BLaER1 treated with 17β-estradiol and CSF1 and Interleukin-3, amounts not matched to agents 10 nM and 100 nM (cell line): ENCODE data around the gene WLS.

Experiments
- H3K27ac ChIP-seq, 11 experiments: shearing (Covaris generic); formaldehyde crosslinking; 2 replicates each; pipeline ENCODE4 v1.8.1; 2022
- H3K27me3 ChIP-seq, 11 experiments: shearing (Covaris generic); formaldehyde crosslinking; 2 replicates each; pipeline ENCODE4 v1.8.1; 2022
- H3K36me3 ChIP-seq, 11 experiments: shearing (Covaris generic); formaldehyde crosslinking; 2 replicates each; pipeline ENCODE4 v1.8.1; 2022
- H3K4me1 ChIP-seq, 10 experiments: shearing (Covaris generic); formaldehyde crosslinking; 2 replicates each; pipeline ENCODE4 v1.8.1; 2022
- H3K4me2 ChIP-seq, 11 experiments: shearing (Covaris generic); formaldehyde crosslinking; 2 replicates each; pipeline ENCODE4 v1.8.1; 2022
- H3K4me3 ChIP-seq, 10 experiments: shearing (Covaris generic); formaldehyde crosslinking; 2 replicates each; pipeline ENCODE4 v1.8.1; 2022
- H3K9ac ChIP-seq, 11 experiments: shearing (Covaris generic); formaldehyde crosslinking; 2 replicates each; pipeline ENCODE4 v1.8.1; 2022
- H3K9me3 ChIP-seq, 11 experiments: shearing (Covaris generic); formaldehyde crosslinking; replicated peaks in 1 of 11; 2 replicates each; pipeline ENCODE4 v1.8.1; 2022
- H4K20me1 ChIP-seq, 11 experiments: shearing (Covaris generic); formaldehyde crosslinking; 2 replicates each; pipeline ENCODE4 v1.8.1; 2022
- Cebpa-rat ChIP-seq, 11 experiments: shearing (Covaris generic); IDR thresholded peaks; 2 replicates each; pipeline ENCODE4 v1.8.1; 2022

The WLS gene

GRCh38 chr1:68221001-68221979 lies 11.0 kb downstream of the WLS start:
- H3K4me2 ChIP-seq = no peak overlapping the region
- no peak for TF ChIP-seq Cebpa-rat (IDR thresholded peaks at IDR 0.05)
- no peaks in the 10 kb centered on the region for H3K9me3 ChIP-seq
- H3K36me3 ChIP-seq = no peaks in the 10 kb centered on the region
- H3K27me3 ChIP-seq = no peaks in the 10 kb centered on the region
- no peaks in the 10 kb centered on the region for H3K4me1 ChIP-seq
- H3K9ac ChIP-seq = no peak overlapping the region
- no peaks in the 10 kb centered on the region for H4K20me1 ChIP-seq
- H3K27ac ChIP-seq = no peak overlapping the region
- H3K4me3 ChIP-seq = no peak overlapping the region

- no peak for TF ChIP-seq Cebpa-rat (IDR thresholded peaks at IDR 0.05)
- Histone ChIP-seq H3K27ac (no peak overlapping the region), H3K4me1 (no peaks in the 10 kb centered on the region), H3K4me3 (no peak overlapping the region), H3K27me3 (no peaks in the 10 kb centered on the region), H3K36me3 (no peaks in the 10 kb centered on the region), H4K20me1 (no peaks in the 10 kb centered on the region), H3K9me3 (no peaks in the 10 kb centered on the region), H3K9ac (no peak overlapping the region), H3K4me2 (no peak overlapping the region)
These were observed 11.9 kb downstream of the WLS start for GRCh38 chr1:68220420-68220819.

GRCh38 chr1:68218490-68218889 lies 13.8 kb downstream of the WLS start:
- Histone ChIP-seq H3K36me3 (no peaks in the 10 kb centered on the region), H3K27ac (no peak overlapping the region), H3K27me3 (no peaks in the 10 kb centered on the region), H3K4me3 (no peak overlapping the region), H3K4me1 (peaks cover 0 to 6% (median 0%) of the 10 kb centered on the region in 10 experiments; a peak in 1 of 20 replicates), H4K20me1 (no peaks in the 10 kb centered on the region), H3K9ac (no peak overlapping the region), H3K9me3 (no peaks in the 10 kb centered on the region), H3K4me2 (no peak overlapping the region)
- no peak for TF ChIP-seq Cebpa-rat (IDR thresholded peaks at IDR 0.05)

- no peaks in the 10 kb centered on the region for H3K36me3 ChIP-seq
- H3K9me3 ChIP-seq = no peaks in the 10 kb centered on the region
- H3K9ac ChIP-seq = no peak overlapping the region
- no peaks in the 10 kb centered on the region for H3K27me3 ChIP-seq
- no peaks in the 10 kb centered on the region for H4K20me1 ChIP-seq
- H3K27ac ChIP-seq = no peak overlapping the region
- no peak for TF ChIP-seq Cebpa-rat (IDR thresholded peaks at IDR 0.05)
- peaks cover 0 to 8% (median 0%) of the 10 kb centered on the region in 10 experiments; a peak in 1 of 20 replicates for H3K4me1 ChIP-seq
- H3K4me2 ChIP-seq = no peak overlapping the region
- no peak overlapping the region for H3K4me3 ChIP-seq
These were observed 14.7 kb downstream of the WLS start for GRCh38 chr1:68217618-68218017.

- Histone ChIP-seq H3K4me1 (peaks cover 0 to 8% (median 0%) of the 10 kb centered on the region in 10 experiments; a peak in 1 of 20 replicates), H3K27ac (no peak overlapping the region), H3K4me2 (no peak overlapping the region), H4K20me1 (no peaks in the 10 kb centered on the region), H3K4me3 (no peak overlapping the region), H3K9me3 (no peaks in the 10 kb centered on the region), H3K9ac (no peak overlapping the region), H3K36me3 (no peaks in the 10 kb centered on the region), H3K27me3 (no peaks in the 10 kb centered on the region)
- TF ChIP-seq Cebpa-rat (IDR thresholded peaks at IDR 0.05) = no peak
These were observed 15.2 kb downstream of the WLS start for GRCh38 chr1:68217060-68217554.

GRCh38 chr1:68216089-68216772 lies 16.1 kb downstream of the WLS start:
- Histone ChIP-seq H3K4me1 (peaks cover 0 to 8% (median 0%) of the 10 kb centered on the region in 10 experiments; a peak in 1 of 20 replicates), H3K9ac (no peak overlapping the region), H4K20me1 (no peaks in the 10 kb centered on the region), H3K27ac (no peak overlapping the region), H3K27me3 (no peaks in the 10 kb centered on the region), H3K4me2 (no peak overlapping the region), H3K4me3 (no peak overlapping the region), H3K36me3 (no peaks in the 10 kb centered on the region), H3K9me3 (no peaks in the 10 kb centered on the region)
- no peak for TF ChIP-seq Cebpa-rat (IDR thresholded peaks at IDR 0.05)

GRCh38 chr1:68213843-68214242 lies 18.5 kb downstream of the WLS start:
- Histone ChIP-seq H4K20me1 (no peaks in the 10 kb centered on the region), H3K9me3 (no peaks in the 10 kb centered on the region), H3K27me3 (no peaks in the 10 kb centered on the region), H3K4me3 (no peak overlapping the region), H3K36me3 (no peaks in the 10 kb centered on the region), H3K4me1 (peaks cover 0 to 8% (median 0%) of the 10 kb centered on the region in 10 experiments; a peak in 3 of 20 replicates), H3K4me2 (peak overlapping the region in 2 of 11 experiments; percentile 1 to 9; a peak in 3 of 22 replicates), H3K9ac (no peak overlapping the region), H3K27ac (peak overlapping the region in 1 of 11 experiments; percentile 32; a peak in 2 of 22 replicates)
- TF ChIP-seq Cebpa-rat (IDR thresholded peaks at IDR 0.05) = peak in 4 of 11 experiments; percentile 9 to 60 (median 12); a peak in 4 of 22 replicates

- no peak overlapping the region for H3K4me3 ChIP-seq
- H3K27ac ChIP-seq = no peak overlapping the region
- H3K4me2 ChIP-seq = no peak overlapping the region
- H3K27me3 ChIP-seq = no peaks in the 10 kb centered on the region
- no peak overlapping the region for H3K9ac ChIP-seq
- no peak for TF ChIP-seq Cebpa-rat (IDR thresholded peaks at IDR 0.05)
- no peaks in the 10 kb centered on the region for H4K20me1 ChIP-seq
- no peaks in the 10 kb centered on the region for H3K9me3 ChIP-seq
- no peaks in the 10 kb centered on the region for H3K36me3 ChIP-seq
- H3K4me1 ChIP-seq = peaks cover 0 to 8% (median 0%) of the 10 kb centered on the region in 10 experiments; a peak in 3 of 20 replicates
These were observed 20.5 kb downstream of the WLS start for GRCh38 chr1:68211761-68212380.

GRCh38 chr1:68210829-68211228 lies 21.5 kb downstream of the WLS start:
- Histone ChIP-seq H3K27me3 (no peaks in the 10 kb centered on the region), H3K27ac (no peak overlapping the region), H3K9me3 (no peaks in the 10 kb centered on the region), H3K4me1 (peaks cover 0 to 8% (median 0%) of the 10 kb centered on the region in 10 experiments; a peak in 3 of 20 replicates), H3K36me3 (no peaks in the 10 kb centered on the region), H3K9ac (no peak overlapping the region), H3K4me2 (no peak overlapping the region), H4K20me1 (no peaks in the 10 kb centered on the region), H3K4me3 (no peak overlapping the region)
- TF ChIP-seq Cebpa-rat (IDR thresholded peaks at IDR 0.05) = no peak
